ENCODE results near the gene KDM4D.
"Not testable (repeated sequence)": the region's sequence is repeated elsewhere in the genome, so short reads cannot be mapped to it uniquely, and the experiment has no call there.

Gene KDM4D

DNA sequence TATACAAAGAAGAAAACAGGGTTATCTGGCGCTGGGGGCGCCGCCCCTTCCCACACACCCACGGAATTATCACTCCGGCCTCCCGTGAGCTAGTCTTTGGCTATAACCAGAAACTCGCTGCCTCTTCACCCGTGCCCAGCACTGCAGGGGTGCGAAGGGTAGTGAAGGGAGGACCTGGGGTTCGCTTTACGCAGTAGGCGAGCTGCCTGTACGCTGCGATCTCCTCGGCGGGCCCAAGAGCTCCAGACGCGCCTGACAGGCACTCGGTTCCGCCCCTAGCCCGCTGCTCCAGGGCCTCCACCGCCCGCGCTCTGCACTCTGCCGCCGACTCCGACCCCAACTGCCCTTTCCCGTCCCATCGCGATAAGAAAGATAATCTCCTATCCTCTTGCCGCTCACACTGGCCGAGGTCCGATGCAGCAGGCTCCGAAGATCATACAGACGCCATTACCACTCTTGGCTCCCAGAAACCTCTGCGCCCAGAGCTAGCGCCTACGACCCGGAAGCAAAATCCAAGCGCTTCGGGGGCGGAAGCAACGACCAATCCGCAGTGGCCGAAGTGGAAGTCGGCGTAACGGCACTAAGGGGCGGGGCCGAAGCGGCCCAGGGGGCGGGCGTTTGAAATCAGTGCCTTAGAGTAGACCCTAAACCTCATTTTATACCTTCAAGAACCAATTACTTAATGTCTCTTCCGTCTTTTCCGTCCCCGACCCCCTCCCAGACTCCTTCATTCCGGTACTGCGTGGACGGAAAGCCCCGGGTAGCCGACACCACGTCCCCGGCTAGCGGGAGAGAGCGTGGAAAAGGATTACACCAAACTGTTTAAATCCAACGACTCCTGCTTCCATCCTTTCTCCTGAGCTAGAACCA is at the start of gene KDM4D, which contains the start of gene CWC15:
KDM4D (plus strand) TSS at position 611 of the 870 bp plus-strand sequence. CDS start 23,664 bp downstream, outside the sequence.
CWC15 (minus strand) TSS at position 458 of the 870 bp plus-strand sequence. CDS start 1,371 bp downstream, outside the sequence.
- peak; percentile 79 to 91 (median 87) for DNase-seq (ENCODE audit: low read depth in 3 of 3)

DNA sequence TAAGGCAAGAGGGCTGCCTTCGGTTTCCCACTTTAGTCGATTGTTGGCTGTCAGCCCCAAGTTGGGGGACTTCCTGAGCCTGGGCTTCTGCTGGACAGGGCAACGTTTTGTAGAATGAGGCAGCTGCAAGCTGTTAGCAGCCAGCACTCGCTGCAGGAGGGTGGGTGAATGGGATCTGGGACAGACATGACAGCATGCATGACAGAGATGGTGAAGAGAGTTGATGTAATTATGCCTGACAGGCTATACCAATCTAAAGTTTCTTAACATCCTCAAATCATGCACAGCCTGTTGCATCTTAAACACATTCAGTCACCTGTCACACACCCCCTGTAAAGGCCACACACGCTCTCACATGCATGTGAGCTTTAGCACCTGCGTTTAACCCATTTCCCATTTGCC is 49.3 kb upstream of the KDM4D start:
- DNase-seq (ENCODE audit: low read depth in 3 of 3) = no peak

DNA sequence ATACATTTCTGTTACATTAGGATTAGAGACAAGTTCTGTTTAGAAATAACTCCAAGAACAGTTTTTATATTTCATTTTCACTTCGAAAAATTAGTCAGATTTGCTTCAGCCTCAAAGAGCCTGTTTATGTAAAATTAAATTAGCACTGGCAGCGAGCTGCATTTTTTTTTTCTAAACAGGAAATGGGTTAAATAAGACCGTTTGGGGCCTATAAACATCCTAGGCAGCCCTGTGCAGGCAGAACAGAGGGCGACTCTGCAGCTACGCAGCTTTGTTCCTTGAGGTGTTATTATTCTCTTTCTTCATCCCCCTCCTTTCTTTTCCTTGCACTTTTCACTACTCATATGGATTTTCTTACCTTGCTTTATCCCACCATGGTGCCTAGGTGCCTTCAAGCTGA is 48.9 kb upstream of the KDM4D start:
- no peak for DNase-seq (ENCODE audit: low read depth in 3 of 3)

DNA sequence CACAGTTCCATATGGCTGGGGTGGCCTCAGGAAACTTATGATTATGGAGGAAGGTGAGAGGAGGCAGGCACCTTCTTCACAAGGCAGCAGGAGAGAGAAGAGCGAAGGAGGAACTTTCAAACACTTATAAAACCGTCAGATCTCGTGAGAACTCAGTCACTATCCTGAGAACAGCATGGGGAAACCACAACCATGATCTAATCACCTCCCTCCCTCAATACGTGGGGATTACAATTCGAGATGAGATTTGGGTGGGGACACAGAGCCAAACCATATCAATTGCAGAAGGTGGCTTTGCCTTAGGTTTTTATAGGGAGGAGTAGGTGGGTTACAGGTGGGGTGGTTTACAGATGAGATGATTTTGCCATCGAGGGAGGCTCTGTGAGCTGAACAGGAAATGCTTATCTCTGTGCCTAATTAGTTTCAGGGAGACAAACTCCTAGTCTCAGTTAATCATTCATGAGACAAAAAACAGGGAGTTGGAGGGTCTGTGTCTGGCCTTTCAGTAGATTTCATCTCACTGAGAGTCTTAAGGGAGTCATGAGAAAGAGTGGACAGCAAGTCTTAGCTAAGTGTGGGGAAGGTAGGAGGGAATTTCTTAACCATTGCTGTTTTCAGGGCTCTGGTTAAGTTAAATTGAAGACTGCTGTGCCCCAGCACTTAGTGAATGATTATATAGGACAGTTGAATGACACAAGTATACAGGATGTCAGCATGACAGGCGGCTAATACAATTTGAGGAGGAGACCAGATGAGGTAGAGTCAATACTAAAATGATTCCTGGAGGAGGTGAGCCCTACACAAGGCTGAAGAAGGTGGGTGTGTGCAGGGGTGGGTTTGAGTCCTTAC is 47.9 kb upstream of the KDM4D start:
- DNase-seq (ENCODE audit: low read depth in 3 of 3) = no peak

DNA sequence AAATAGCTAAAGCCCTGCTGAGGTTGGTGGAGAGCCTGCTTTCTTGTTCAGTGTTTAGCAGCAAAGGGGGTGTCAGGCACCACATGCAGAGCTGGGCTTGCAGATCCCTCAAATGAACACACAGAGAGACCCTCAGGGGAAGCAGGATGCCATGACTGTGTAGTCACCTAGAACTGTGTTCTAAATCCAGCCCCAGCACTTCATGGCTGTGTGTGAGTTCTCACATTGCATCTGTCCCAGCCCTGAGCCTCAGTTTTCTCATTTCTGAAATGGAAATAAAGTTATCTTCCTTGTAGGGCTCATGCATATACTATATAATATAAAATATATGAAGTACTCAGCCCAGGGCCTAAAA is 47.3 kb upstream of the KDM4D start:
- DNase-seq (ENCODE audit: low read depth in 3 of 3) = no peak

DNA sequence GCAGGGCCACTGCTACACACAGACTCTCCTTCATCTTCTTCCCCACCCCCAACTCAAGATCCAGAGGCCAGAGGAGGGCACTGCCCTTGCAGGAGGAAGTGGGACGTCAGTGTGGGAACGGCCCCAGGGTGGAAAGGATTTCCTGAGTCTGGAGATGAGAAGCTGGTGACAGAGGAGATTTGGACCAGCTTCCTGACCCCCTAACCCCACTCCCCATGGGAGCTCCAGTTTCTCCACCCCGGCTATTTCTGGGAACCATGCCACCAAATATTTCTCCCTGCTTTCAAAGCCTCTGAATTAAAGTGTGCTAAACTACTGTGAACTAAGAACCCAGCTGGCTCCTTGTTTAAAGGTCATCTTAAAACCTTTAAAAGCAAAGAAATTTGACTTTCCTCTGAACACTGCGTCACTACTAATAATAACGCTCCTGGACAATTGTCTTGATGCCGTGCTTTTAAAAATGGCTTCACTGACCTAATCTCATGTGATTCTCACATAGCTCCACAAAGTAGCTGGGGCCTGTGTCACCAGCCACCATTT is 46.7 kb upstream of the KDM4D start:
- no peak for DNase-seq (ENCODE audit: low read depth in 3 of 3)

DNA sequence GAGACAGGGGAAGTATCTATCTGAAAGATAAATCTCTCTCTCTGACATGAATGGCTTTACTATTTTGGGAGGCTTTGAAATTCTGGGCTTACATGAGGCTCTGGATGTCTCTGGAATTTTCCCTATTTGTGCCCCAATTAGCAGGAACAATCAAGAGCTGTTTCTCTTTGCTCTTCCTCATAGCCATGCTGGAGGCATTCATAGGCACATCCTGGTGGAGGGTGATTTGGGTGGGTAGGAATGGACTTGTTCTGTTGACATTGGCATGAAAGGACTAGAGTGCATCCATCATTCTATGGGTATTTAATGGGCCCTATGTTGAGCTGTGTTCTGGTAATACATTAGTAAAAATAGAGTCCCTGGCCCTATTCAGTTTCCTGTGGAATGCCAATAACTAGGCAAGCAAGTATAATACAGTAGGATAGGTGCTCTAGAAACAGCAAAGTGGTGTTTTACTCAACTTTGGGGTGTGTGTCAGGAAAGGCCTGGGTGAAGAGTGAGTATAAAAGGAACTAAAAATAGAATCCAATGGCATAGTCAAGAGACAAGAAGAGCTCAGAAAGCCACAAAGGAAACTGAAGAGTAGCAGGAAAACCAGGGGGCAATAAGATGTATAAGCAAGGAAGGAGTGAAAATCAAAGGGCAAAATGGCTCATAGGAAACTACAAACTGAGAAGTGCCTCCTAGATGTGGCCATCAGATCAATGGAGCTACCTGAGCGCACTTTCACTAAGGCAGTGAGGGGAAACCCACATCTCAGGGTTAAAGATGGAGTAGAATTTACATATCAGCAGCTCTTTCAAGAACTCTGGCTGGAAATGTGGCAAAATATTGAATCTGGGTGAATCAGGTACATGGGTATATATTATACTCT is 45.2 kb upstream of the KDM4D start:
- DNase-seq (ENCODE audit: low read depth in 3 of 3) = no peak

DNA sequence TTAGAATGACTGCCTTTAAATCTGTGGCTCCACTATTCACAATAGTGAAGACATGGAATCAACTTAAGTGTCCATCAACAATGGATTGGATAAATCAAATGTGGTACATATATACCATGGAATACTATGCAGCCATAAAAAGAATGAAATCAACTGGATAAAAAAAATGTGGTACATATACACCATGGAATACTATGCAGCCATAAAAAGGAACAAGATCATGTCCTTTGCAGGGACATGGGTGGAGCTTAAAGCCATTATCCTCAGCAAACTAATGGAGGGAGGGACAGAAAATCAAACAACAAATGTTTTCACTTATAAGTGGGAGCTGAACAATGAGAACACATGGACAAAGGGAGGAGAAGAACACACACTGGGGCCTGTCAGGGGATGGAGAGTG is 41.4 kb upstream of the KDM4D start:
- not testable (repeated sequence) for DNase-seq (ENCODE audit: low read depth in 3 of 3)

DNA sequence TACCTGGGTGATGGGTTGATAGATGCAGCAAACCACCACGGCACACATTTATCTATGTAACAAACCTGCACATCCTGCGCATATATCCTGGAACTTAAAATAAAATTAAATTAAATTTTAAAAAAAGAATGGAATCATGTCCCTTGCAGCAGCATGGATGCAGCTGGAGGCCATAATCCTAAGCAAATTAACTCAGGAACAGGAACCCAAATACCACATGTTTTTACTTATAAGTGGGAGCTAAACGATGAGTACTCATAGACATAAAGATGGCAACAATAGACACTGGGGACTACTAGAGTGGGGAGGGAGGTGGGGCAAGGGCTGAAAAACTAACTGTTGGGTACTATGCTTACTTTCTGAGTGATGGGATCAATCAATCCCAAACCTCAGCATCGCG is 41.0 kb upstream of the KDM4D start:
- no peak for DNase-seq (ENCODE audit: low read depth in 3 of 3)

DNA sequence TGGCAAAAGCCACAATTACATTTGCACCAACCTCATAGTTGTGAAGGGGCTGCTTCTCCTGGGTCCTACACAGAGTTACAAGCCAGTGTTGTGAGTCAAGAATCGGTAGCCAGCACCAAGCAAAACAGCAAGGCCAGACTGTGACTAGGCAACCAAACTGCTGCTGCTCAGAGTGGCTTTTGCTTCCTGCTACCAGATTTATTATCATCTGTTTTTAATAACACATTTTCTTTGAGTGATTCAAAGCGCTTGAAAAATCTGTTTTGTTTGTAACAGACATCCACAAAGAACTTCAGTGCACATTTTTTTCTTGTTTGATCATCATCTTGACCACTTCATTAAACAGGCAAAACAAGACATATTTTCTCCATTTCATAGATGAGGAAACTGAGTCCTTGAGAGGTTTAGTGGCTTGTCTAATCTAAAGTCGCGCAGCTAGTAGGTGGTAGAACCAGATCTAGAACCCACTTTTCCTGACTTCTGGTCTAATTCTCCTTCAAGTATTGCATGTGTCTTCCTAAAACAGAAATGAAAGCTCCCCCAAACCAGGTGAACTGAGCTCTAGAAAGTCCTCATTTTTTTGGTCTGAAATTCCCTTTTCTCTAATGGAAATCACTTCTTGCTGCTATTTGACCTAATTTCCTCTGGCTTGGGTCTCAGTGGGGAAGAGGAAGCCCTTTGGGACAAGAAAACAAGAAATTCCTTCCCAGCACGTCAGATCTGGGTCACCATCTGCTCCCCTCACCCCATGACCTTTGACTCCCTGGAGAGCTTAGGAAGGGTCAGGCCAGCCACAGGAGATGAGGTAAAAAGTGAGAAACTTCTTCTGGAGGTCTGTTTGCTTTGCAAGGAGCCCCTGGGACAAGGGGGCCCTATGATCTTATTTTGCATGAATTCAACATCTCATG is 40.0 kb upstream of the KDM4D start:
- DNase-seq (ENCODE audit: low read depth in 3 of 3) = no peak

DNA sequence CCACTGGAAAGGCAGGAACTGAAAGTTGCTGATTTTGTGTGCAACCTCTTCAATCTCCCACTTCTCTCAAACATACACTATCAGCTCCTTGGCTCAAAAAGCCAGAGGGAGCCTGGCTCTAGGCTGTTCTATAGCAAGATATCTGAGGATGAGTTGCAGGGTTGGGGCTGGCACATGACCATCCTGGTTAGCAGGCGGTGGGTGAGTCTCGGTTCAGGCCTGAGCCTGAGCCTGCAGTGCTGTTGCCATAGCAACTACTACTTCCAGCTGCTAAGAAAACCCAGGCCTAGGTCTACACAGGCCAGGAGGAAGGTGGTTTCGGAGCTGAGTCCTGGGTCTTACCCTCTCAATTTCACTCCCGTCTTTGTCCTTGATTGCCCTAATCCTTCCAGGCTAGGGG is 39.1 kb upstream of the KDM4D start:
- DNase-seq (ENCODE audit: low read depth in 3 of 3) = no peak

DNA sequence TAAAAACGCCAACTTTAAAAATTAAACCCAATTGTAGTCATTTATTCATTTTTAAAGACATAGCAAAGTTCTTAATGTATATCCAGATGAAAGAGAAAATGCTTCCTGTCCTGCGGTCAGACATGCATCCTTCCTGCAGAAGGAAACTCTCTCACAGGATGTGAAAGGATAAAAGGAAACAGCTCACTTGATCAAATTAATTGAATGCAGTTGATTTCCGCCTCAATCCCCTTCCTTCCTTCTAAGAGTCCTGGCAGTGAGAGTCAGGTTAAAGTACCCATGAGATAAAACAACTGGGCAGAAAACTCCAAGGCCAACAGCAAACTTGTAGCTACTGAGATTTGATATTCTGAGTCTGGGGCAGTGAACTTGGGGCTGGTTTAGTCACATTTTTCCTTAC is 38.7 kb upstream of the KDM4D start:
- DNase-seq (ENCODE audit: low read depth in 3 of 3) = no peak

DNA sequence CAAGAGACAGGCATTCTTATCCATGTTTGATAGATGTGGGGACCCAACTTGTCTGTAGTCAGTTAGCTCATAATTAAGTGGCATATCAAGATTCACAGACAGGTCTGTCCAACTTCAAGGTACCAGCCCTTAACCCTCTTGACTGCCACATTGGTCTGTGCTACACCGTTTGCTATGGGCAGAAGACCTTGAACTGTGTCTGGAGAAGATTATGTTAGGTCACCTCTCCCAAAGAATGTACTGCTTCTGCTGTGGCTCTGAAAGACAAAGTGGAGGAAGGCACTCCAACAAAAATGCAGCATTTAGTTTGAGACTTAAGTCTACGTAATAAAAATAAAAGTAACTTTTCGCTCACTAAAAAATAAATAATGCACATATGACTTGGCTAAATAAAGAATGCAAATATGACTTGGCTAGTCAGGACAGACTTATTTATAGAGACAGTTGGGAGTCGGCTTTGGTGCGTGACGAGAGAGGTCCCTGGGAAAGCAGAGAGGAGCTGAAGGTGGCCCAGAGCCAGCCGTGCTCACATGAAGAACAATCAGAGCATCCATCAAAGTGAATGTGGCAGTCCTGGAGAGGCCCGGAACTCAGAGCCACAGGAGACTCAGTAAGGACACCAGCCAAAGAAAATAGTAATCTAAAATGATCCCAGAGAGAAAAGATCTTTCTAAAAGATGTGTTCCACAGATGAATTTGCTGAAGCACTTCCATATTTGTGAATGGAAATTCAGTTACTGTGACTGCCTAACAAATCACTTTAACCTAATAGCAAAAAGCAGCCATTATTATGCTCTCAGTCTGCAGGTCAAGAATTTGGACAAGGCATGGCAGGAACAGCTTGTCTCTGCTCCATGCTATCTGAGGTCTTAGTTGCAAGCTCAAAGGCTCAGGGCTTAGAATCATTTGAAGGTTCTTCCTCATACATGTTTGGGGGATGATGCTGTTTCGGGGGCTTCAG is 35.1 kb upstream of the KDM4D start:
- DNase-seq (ENCODE audit: low read depth in 3 of 3) = no peak

DNA sequence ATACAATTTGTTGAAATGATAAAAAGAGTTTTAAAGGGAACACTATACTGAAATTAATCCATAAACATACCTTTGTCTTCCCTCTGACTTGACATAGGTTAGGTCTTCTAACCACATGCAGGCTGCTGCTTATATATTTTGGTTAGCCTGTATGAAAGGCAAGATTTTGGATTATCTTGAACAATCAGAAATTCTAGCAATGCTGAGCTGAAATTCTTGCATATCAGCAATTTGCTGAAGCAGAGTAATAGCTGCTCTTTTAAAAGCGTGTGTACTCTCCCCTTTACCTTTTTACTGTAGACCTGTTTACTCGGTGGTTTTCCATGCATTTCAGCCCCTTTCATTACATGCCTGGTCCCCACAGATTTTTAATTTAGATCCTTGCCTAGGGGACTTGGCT is 34.2 kb upstream of the KDM4D start:
- DNase-seq (ENCODE audit: low read depth in 3 of 3) = no peak

DNA sequence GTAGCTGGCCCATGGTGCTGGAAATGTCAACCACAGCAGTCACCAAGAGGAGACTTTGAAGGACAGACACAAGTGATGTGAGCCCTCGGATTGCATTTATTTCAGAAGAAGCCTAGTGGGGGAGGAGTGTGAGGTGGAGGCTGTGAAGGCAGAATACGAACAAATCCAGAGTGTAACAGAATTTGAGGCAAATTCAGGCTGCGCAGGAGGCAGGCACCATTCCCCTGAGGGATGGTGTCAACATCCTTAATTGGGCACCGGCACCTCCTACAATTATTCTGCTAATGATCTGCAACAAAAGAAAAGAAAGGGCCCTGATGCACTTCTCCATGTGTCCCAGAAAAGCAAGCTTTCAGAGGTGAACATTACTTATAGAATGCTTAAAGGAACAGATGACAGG is 32.4 kb upstream of the KDM4D start:
- no peak for DNase-seq (ENCODE audit: low read depth in 3 of 3)

DNA sequence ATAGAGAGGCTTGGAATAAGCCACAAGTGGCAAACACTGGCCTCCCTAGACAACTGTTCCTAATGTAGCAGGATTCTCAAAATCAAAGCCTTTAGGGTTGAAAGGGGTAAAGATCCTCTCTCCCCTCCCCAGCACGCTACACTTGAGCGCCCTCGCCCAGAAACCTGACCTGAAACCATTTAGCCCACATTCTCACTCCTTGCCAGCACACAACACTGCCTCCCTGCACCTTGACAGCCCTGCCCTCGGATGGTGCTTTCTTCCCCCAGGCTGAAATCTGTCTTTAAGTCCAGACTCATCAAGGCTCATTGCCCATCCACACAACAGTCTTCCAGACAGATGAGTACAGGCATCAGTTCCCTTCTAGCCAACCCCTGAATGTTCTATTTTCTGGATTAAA is 26.7 kb upstream of the KDM4D start:
- no peak for DNase-seq (ENCODE audit: low read depth in 3 of 3)

DNA sequence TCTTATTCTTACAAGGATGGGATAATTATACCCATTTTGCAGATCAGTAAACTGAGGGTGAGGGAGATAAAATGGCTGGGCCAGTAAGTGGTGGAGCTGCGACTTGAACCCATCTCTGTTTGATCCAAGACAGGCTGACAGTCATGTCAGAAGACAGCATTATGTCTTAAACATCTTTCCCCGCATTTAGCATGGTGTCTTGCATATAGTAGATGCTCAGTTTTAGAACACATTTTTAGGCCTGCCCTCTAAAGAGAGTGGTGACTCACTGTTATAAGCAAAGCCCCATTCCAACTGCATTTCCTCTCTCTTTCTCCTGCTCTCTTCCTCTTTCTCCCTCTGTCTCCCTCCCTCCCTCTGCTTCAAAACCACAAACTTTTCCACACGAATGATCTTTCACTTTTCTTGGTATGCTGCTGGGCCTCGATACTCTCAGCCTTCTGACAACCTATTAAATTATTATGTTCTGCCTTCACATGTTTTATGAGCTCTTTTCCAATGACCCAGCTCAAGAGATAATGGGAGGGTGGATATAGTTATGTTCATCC is 25.4 kb upstream of the KDM4D start:
- DNase-seq (ENCODE audit: low read depth in 3 of 3) = no peak

DNA sequence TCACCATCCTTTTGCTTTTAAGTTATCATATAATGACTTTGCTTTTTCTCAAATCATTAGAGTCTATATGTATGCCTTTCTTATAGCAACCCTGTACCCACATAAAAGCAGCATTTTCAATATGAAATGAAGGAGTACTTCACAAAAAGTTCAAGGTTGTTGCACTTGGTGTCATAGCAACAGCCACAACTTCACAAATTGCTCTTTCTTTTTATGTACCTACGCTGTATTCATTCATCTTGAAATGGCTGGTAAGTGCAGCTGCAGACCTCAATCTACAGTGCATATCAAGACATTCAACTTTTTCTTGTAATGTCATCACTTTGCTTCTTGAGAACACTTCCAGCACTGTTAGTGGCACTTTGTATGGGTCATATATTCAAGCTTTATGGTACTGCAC is 18.8 kb upstream of the KDM4D start:
- no peak for DNase-seq (ENCODE audit: low read depth in 3 of 3)

DNA sequence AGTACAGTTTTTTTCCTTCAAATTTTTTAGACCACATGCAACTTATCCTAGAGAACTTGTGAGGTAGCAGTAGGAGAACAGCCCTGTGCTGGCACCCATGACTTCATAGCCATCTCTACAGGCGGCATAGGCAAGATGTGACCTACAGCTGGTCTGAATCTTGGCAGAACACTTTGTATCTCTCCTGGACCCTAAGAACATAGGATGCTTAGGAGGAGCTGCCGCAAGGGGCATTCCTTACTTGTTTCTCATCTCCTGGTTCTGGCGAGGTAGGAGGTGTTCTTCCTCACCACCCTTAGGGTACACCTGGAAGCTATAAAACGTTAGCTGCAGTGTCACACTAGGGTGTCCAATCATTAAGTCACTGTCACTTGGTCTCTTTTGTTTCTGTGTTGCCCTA is 16.5 kb upstream of the KDM4D start:
- DNase-seq (ENCODE audit: low read depth in 3 of 3) = no peak

Measured in stimulated activated CD4-positive, alpha-beta T cell treated with anti-CD3 and anti-CD28 coated beads, TNF-alpha, amount 100 ng/mL, for 4 hours (primary cell).